OCI-LY7 (cell line): ENCODE results near the gene ALK.

Source experiments
- EZH2phosphoT487 ChIP-seq: fragments of 200-600 bp; sonication (generic); IDR thresholded peaks from 2 replicates; pipeline ENCODE4 v1.6.1; 2018; ENCODE audit warnings: low read depth, borderline replicate concordance, mild to moderate bottlenecking, mixed run types, antibody characterized with exemption, low read length, moderate library complexity, mixed read lengths
- TF ChIP-seq, protein P1 (sequence below): fragments of 200-600 bp; sonication (generic); conservative IDR thresholded peaks from 2 replicates; pipeline ENCODE4 v1.5.1; 2014; ENCODE audit warnings: mild to moderate bottlenecking, antibody characterized with exemption, low read length, moderate library complexity, mixed read lengths

DNA sequence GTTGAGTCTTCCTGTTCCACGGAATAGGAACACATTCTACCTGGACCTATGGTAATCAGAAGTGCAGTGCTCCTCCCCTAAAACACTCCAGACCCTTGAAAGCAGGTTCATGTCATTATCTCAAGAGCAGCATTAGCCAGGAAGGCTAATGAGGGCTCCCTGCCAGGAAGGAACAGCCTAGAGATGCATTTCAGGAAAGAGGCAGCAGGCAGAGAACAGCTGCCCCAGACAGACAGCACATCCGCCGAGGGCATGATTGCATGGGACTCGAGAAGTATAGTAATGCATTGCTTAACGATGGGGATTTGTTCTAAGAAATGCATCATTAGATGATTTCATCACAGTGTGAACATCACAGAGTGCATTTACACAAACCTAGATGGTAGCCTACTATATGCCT, 171.5 kb downstream of the ALK start:
- TF ChIP-seq, protein P1, sequence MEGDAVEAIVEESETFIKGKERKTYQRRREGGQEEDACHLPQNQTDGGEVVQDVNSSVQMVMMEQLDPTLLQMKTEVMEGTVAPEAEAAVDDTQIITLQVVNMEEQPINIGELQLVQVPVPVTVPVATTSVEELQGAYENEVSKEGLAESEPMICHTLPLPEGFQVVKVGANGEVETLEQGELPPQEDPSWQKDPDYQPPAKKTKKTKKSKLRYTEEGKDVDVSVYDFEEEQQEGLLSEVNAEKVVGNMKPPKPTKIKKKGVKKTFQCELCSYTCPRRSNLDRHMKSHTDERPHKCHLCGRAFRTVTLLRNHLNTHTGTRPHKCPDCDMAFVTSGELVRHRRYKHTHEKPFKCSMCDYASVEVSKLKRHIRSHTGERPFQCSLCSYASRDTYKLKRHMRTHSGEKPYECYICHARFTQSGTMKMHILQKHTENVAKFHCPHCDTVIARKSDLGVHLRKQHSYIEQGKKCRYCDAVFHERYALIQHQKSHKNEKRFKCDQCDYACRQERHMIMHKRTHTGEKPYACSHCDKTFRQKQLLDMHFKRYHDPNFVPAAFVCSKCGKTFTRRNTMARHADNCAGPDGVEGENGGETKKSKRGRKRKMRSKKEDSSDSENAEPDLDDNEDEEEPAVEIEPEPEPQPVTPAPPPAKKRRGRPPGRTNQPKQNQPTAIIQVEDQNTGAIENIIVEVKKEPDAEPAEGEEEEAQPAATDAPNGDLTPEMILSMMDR: no peak
- no peak for TF ChIP-seq EZH2phosphoT487
